ENCODE results near the gene MDFIC. TPM values are rescaled to one million over a fixed set of nuclear protein-coding genes. Genes with fewer than 3 reads are reported as not detected.

MDFIC gene
- total RNA-seq, 1 donor from 2014 or later = 8.7 TPM

DNA sequence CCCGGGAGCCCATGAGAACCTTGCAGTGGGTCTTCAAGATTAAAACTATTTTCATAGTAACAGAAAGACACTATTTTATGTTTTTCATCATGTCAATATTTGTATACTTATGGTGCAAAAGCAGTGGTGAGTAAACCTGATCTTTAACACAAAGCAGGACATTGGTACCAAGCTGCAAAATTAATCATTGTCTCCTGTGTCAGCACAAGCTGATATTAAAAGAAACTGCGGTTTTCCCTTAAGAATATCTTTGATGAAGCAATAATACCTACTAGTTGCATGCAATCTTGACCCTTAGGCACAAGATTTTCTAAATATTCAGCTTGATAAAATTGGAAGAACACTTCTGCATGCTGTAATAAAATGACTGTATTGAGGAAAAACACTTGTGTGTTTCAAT, 121.7 kb downstream of the MDFIC start:
- no peak for FAIRE-seq

GRCh38 chr7:115044224-115044623, 122.3 kb downstream of the MDFIC start:
- FAIRE-seq = no peak
- Histone ChIP-seq H3K4me3 (ENCODE audit: low read depth, low read length) (no peak overlapping the region), H3K27me3 (ENCODE audit: control insufficient read depth, insufficient read depth, low read length) (no peaks in the 10 kb centered on the region), H3K36me3 (ENCODE audit: control insufficient read depth, insufficient read depth, low read length) (no peaks in the 10 kb centered on the region)
- no peak for DNase-seq (ENCODE audit: low read depth)
- TF ChIP-seq, protein P1, sequence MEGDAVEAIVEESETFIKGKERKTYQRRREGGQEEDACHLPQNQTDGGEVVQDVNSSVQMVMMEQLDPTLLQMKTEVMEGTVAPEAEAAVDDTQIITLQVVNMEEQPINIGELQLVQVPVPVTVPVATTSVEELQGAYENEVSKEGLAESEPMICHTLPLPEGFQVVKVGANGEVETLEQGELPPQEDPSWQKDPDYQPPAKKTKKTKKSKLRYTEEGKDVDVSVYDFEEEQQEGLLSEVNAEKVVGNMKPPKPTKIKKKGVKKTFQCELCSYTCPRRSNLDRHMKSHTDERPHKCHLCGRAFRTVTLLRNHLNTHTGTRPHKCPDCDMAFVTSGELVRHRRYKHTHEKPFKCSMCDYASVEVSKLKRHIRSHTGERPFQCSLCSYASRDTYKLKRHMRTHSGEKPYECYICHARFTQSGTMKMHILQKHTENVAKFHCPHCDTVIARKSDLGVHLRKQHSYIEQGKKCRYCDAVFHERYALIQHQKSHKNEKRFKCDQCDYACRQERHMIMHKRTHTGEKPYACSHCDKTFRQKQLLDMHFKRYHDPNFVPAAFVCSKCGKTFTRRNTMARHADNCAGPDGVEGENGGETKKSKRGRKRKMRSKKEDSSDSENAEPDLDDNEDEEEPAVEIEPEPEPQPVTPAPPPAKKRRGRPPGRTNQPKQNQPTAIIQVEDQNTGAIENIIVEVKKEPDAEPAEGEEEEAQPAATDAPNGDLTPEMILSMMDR (IDR thresholded peaks at IDR 0.05; ENCODE audit: insufficient read depth, low read length, severe bottlenecking) = no peak

More for the DNA sequence above, 121.7 kb downstream of the MDFIC start:
- TF ChIP-seq, protein P1 (IDR thresholded peaks at IDR 0.05; ENCODE audit: insufficient read depth, low read length, severe bottlenecking) = no peak
- H3K36me3 ChIP-seq (ENCODE audit: control insufficient read depth, insufficient read depth, low read length) = no peaks in the 10 kb centered on the region
- no peak overlapping the region for H3K4me3 ChIP-seq (ENCODE audit: low read depth, low read length)
- H3K27me3 ChIP-seq (ENCODE audit: control insufficient read depth, insufficient read depth, low read length) = no peaks in the 10 kb centered on the region
- peak; percentile 5 for DNase-seq (ENCODE audit: low read depth)

GRCh38 chr7:115047958-115048720, 126.2 kb downstream of the MDFIC start:
- no peaks in the 10 kb centered on the region for H3K27me3 ChIP-seq (ENCODE audit: control insufficient read depth, insufficient read depth, low read length)
- FAIRE-seq (no peak), DNase-seq (ENCODE audit: low read depth) (peak; percentile 65)
- H3K36me3 ChIP-seq (ENCODE audit: control insufficient read depth, insufficient read depth, low read length) = no peaks in the 10 kb centered on the region
- TF ChIP-seq, protein P1 (IDR thresholded peaks at IDR 0.05; ENCODE audit: insufficient read depth, low read length, severe bottlenecking) = no peak
- H3K4me3 ChIP-seq (ENCODE audit: low read depth, low read length) = no peak overlapping the region

DNA sequence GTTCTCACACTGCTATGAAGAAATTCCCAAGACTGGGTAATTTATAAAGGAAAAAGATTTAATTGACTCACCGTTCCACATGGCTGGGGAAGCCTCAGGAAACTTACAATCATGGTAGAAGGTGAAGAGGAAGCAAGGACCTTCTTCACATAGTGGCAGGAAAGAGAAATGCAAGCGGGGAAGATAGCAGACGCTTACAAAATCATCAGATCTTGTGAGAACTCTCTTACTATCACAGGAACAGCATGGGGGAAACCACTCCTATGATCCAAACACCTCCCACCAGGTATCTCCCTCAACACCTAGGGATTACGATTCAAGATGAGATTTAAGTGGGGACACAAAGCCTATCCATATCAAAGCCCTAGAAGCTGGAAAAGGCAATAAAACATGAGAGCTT, 130.8 kb downstream of the MDFIC start:
- no peak overlapping the region for H3K4me3 ChIP-seq (ENCODE audit: low read depth, low read length)
- no peaks in the 10 kb centered on the region for H3K36me3 ChIP-seq (ENCODE audit: control insufficient read depth, insufficient read depth, low read length)
- TF ChIP-seq, protein P1 (IDR thresholded peaks at IDR 0.05; ENCODE audit: insufficient read depth, low read length, severe bottlenecking) = no peak
- no peaks in the 10 kb centered on the region for H3K27me3 ChIP-seq (ENCODE audit: control insufficient read depth, insufficient read depth, low read length)
- DNase-seq (ENCODE audit: low read depth) = no peak
- FAIRE-seq = no peak

DNA sequence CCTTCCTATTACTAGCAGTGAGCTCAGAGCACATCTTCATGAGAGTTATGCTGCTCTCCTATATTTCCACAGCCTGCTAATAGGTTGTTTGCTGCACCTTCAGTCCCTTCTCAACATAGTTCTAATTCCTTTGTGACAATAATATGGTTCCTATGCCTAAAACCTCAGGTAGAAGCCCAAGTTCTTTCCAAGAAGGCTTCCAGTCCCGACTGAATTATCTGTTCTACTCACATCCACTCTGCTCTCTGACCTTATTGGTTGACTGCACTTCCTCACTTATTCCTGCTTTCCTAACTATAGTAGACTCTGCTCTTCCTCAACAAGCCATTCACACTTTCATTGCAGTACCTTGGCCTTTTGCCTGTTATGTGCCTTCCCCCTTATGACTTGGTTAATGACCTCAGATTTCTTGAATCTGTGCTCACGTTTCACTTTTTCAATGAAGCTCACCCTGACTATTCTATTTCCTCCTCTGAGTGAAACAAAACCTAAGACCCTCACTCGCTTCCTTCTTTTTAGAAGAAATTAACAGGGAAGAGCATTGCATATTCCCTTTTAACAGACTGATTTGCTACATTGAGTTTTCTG, 132.7 kb downstream of the MDFIC start:
- FAIRE-seq (peak; percentile 18), DNase-seq (ENCODE audit: low read depth) (no peak)
- Histone ChIP-seq H3K27me3 (ENCODE audit: control insufficient read depth, insufficient read depth, low read length) (no peaks in the 10 kb centered on the region), H3K36me3 (ENCODE audit: control insufficient read depth, insufficient read depth, low read length) (no peaks in the 10 kb centered on the region), H3K4me3 (ENCODE audit: low read depth, low read length) (no peak overlapping the region)
- TF ChIP-seq, protein P1 (IDR thresholded peaks at IDR 0.05; ENCODE audit: insufficient read depth, low read length, severe bottlenecking) = no peak
